Measurements from ENCODE around the gene MSL3B.

Gene MSL3B

GRCh38 chr2:233852056-233852455, 16.1 kb downstream of the MSL3B start:
- DNase-seq = no peak

- DNase-seq = no peak
Observed at GRCh38 chr2:233851169-233851568, 17.0 kb downstream of the MSL3B start.

GRCh38 chr2:233850745-233851144, 17.4 kb downstream of the MSL3B start:
- no peak for DNase-seq

GRCh38 chr2:233849607-233850271, 18.4 kb downstream of the MSL3B start:
- no peak for DNase-seq

GRCh38 chr2:233848276-233848675, 19.9 kb downstream of the MSL3B start:
- no peak for DNase-seq

GRCh38 chr2:233847248-233847898, 20.8 kb downstream of the MSL3B start:
- DNase-seq = no peak

- DNase-seq = no peak
Observed at GRCh38 chr2:233846387-233847247, 21.6 kb downstream of the MSL3B start.

- DNase-seq = no peak
Observed at GRCh38 chr2:233845301-233846060, 22.7 kb downstream of the MSL3B start.

GRCh38 chr2:233844836-233845235, 23.4 kb downstream of the MSL3B start:
- DNase-seq = no peak

GRCh38 chr2:233844064-233844807, 23.9 kb downstream of the MSL3B start:
- no peak for DNase-seq

- no peak for DNase-seq
Observed at GRCh38 chr2:233841183-233841582, 27.0 kb downstream of the MSL3B start.

- no peak for DNase-seq
Observed at GRCh38 chr2:233840520-233840919, 27.7 kb downstream of the MSL3B start.

GRCh38 chr2:233839447-233839820, 28.8 kb downstream of the MSL3B start:
- no peak for DNase-seq

- no peak for DNase-seq
Observed at GRCh38 chr2:233838726-233839446, 29.3 kb downstream of the MSL3B start.

GRCh38 chr2:233838251-233838650, 29.9 kb downstream of the MSL3B start:
- DNase-seq = no peak

GRCh38 chr2:233837694-233838229, 30.4 kb downstream of the MSL3B start:
- DNase-seq = no peak

GRCh38 chr2:233836359-233836758, 31.8 kb downstream of the MSL3B start:
- no peak for DNase-seq

GRCh38 chr2:233835230-233836186, 32.7 kb downstream of the MSL3B start:
- no peak for DNase-seq

GRCh38 chr2:233833345-233833744, 34.8 kb downstream of the MSL3B start:
- DNase-seq = no peak

- DNase-seq = peak; percentile 34
Observed at GRCh38 chr2:233832869-233833311, 35.3 kb downstream of the MSL3B start.
